ENCODE results near the gene LDLRAD3.

- TF ChIP-seq POLR2A (IDR thresholded peaks at IDR 0.05) (no peak), CTCF (IDR thresholded peaks at IDR 0.05) (no peak)
Observed at GRCh38 chr11:36161572-36161971, 217.7 kb downstream of the LDLRAD3 start.
